GM19455 (cell line): ENCODE measurements around the gene MYO9B.
"Not testable (repeated sequence)": the region's sequence is repeated elsewhere in the genome, so short reads cannot be mapped to it uniquely, and the experiment has no call there.

ENCODE experiments used
- ATAC-seq: cut with Tn5 transposase; IDR thresholded peaks from one replicate; pipeline ENCODE4 v1.9.1; 2021; ENCODE audit not compliant: unreplicated experiment

Gene MYO9B

GRCh38 chr19:17171874-17172273, 96.3 kb downstream of the MYO9B start:
- no peak for ATAC-seq

- ATAC-seq = no peak
These were observed 97.2 kb downstream of the MYO9B start for GRCh38 chr19:17172624-17173345.

- no peak for ATAC-seq
These were observed 102.7 kb downstream of the MYO9B start for GRCh38 chr19:17178291-17178690.

- no peak for ATAC-seq
These were observed 105.6 kb downstream of the MYO9B start for GRCh38 chr19:17180997-17181702.

- no peak for ATAC-seq
These were observed 107.7 kb downstream of the MYO9B start for GRCh38 chr19:17183271-17183761.

GRCh38 chr19:17183858-17184321, 108.3 kb downstream of the MYO9B start:
- no peak for ATAC-seq

- ATAC-seq = no peak
These were observed 108.8 kb downstream of the MYO9B start for GRCh38 chr19:17184371-17184841.

GRCh38 chr19:17185590-17185989, 110.0 kb downstream of the MYO9B start:
- no peak for ATAC-seq

GRCh38 chr19:17191736-17192135, 116.2 kb downstream of the MYO9B start:
- not testable (repeated sequence) for ATAC-seq

- ATAC-seq = no peak
These were observed 117.2 kb downstream of the MYO9B start for GRCh38 chr19:17192751-17193150.

- no peak for ATAC-seq
These were observed 119.0 kb downstream of the MYO9B start for GRCh38 chr19:17194608-17195007.

GRCh38 chr19:17195106-17195505, 119.5 kb downstream of the MYO9B start:
- ATAC-seq = no peak

GRCh38 chr19:17196610-17197009, 121.0 kb downstream of the MYO9B start:
- ATAC-seq = no peak

GRCh38 chr19:17197666-17198065, 122.1 kb downstream of the MYO9B start:
- ATAC-seq = no peak

- no peak for ATAC-seq
These were observed 125.0 kb downstream of the MYO9B start for GRCh38 chr19:17200408-17201079.

- no peak for ATAC-seq
These were observed 126.7 kb downstream of the MYO9B start for GRCh38 chr19:17202249-17202648.

GRCh38 chr19:17202713-17203112, 127.1 kb downstream of the MYO9B start:
- ATAC-seq = no peak

- ATAC-seq = no peak
These were observed 129.9 kb downstream of the MYO9B start for GRCh38 chr19:17205237-17206140.

GRCh38 chr19:17206736-17207581, 131.4 kb downstream of the MYO9B start:
- no peak for ATAC-seq
